CD4-positive, alpha-beta memory T cell (primary cell): ENCODE results near the gene UBALD2. TPM values are rescaled to one million over a fixed set of nuclear protein-coding genes. Genes with fewer than 3 reads are reported as not detected.
"Not testable (repeated sequence)": the region's sequence is repeated elsewhere in the genome, so short reads cannot be mapped to it uniquely, and the experiment has no call there.

Experiments used
- CTCF ChIA-PET: fragments of 350-600 bp; sonication (Branson Sonifier 250); formaldehyde crosslinking; loops from one replicate; lab custom pipeline; 2021; ENCODE audit warnings: inconsistent platforms; ENCODE audit not compliant: partially characterized antibody; lab: Charles Lee
- POLR2A ChIA-PET: fragments of 350-600 bp; sonication (Branson Sonifier 250); formaldehyde crosslinking; loops from one replicate; lab custom pipeline; 2021; ENCODE audit not compliant: partially characterized antibody; lab: Charles Lee
- DNase-seq, 5 donors: peaks; one replicate each; pipeline versions ENCODE4 v3.0.0 to v3.0.0-alpha.2; 2020 to 2022; ENCODE audit warnings: mixed read lengths in 1 of 5
- H3K27ac ChIP-seq: one replicate; pipeline ENCODE4 v1.7.0; 2013; ENCODE audit warnings: low read depth, low read length
- H3K27me3 ChIP-seq: 2 replicates; pipeline ENCODE4 v1.7.0; 2013; ENCODE audit warnings: mild to moderate bottlenecking, low read length, moderate library complexity; ENCODE audit not compliant: insufficient read depth
- H3K36me3 ChIP-seq: 2 replicates; pipeline ENCODE4 v1.7.0; 2013; ENCODE audit warnings: mild to moderate bottlenecking, low read length, moderate library complexity; ENCODE audit not compliant: insufficient read depth
- H3K4me1 ChIP-seq: 2 replicates; pipeline ENCODE4 v1.7.0; 2013; ENCODE audit warnings: mild to moderate bottlenecking, low read length, moderate library complexity; ENCODE audit not compliant: insufficient read depth
- H3K4me3 ChIP-seq, 2 donors: one replicate each; pipeline ENCODE4 v1.7.0; 2013; ENCODE audit warnings: low read length in 2 of 2, mild to moderate bottlenecking in 1 of 2
- H3K9me3 ChIP-seq, 2 donors: one replicate each; pipeline ENCODE4 v1.7.0; 2013; ENCODE audit warnings: low read length in 2 of 2, control low read depth in 1 of 2; ENCODE audit not compliant: control insufficient read depth in 1 of 2
- H3K27ac Mint-ChIP-seq, 7 donors: one replicate each; pipeline ENCODE4 v1.8.0; 2020 to 2021; ENCODE audit warnings: mixed read lengths in 7 of 7, mild to moderate bottlenecking in 6 of 7, inconsistent platforms in 3 of 7, moderate library complexity in 3 of 7
- H3K27me3 Mint-ChIP-seq, 2 donors: one replicate each; pipeline ENCODE4 v1.8.0; 2020 to 2021; ENCODE audit warnings: mixed read lengths in 2 of 2
- H3K36me3 Mint-ChIP-seq, 2 donors: one replicate each; pipeline ENCODE4 v1.8.0; 2020 to 2021; ENCODE audit warnings: mixed read lengths in 2 of 2, inconsistent platforms in 1 of 2, mild to moderate bottlenecking in 1 of 2
- H3K4me1 Mint-ChIP-seq, 4 donors: one replicate each; pipeline ENCODE4 v1.8.0; 2020 to 2021; ENCODE audit warnings: mixed read lengths in 4 of 4, mild to moderate bottlenecking in 1 of 4
- H3K4me3 Mint-ChIP-seq, 8 donors: one replicate each; pipeline ENCODE4 v1.8.0; 2020 to 2021; ENCODE audit warnings: mixed read lengths in 8 of 8, mild to moderate bottlenecking in 7 of 8, moderate library complexity in 6 of 8, inconsistent platforms in 3 of 8
- H3K9me3 Mint-ChIP-seq, 8 donors: one replicate each; pipeline ENCODE4 v1.8.0; 2020 to 2021; ENCODE audit warnings: mixed read lengths in 8 of 8, mild to moderate bottlenecking in 5 of 8, inconsistent platforms in 3 of 8, moderate library complexity in 1 of 8
- intact Hi-C: fragments of 100-400 bp; cut with micrococcal nuclease; formaldehyde crosslinking; loops from one replicate; pipeline ENCODE4 v1.15.1; 2023
- polyA plus RNA-seq, 2 donors: library from polyadenylated mRNA; unstranded; fragments of 300-500 nt; fragmentation: Illumina TruSeq; gene quantifications; one replicate each; pipeline ENCODE4 v1.2.3, GENCODE V29; 2021
- total RNA-seq, 2 experiments: library from RNA; stranded (reverse); gene quantifications; one replicate each; pipeline ENCODE4 v1.2.3, GENCODE V29; 2021

UBALD2 gene
- total and polyA plus RNA-seq, 4 experiments from 2014 or later: 6.2 to 103 (median 55.9) TPM

GRCh38 chr17:76250141-76250540, 15.0 kb upstream of the UBALD2 start:
- no peak overlapping the region for H3K4me3 ChIP-seq
- intact Hi-C loops: no loop called here
- H3K27ac ChIP-seq: no peak overlapping the region
- Mint-ChIP-seq H3K9me3 (no peaks in the 10 kb centered on the region), H3K36me3 (no peaks in the 10 kb centered on the region), H3K27me3 (no peaks in the 10 kb centered on the region), H3K27ac (peak overlapping the region in 1 of 7 donors; percentile 66), H3K4me3 (peak overlapping the region in 1 of 8 donors; percentile 22), H3K4me1 (peaks cover 33 to 71% (median 52%) of the 10 kb centered on the region in 4 donors)
- no peaks in the 10 kb centered on the region for H3K27me3 ChIP-seq
- no peaks in the 10 kb centered on the region for H3K9me3 ChIP-seq
- POLR2A ChIA-PET: interaction anchor here (1.4 to 19.8 kb wide), 4 partner anchors 9 to 71 kb away, joined by 4 to 620 read pairs (median 13); partner anchors contain the start of genes RNF157 and UBALD2
- H3K4me1 ChIP-seq: peaks cover 71% of the 10 kb centered on the region
- no peaks in the 10 kb centered on the region for H3K36me3 ChIP-seq
- DNase-seq: no peak
- CTCF ChIA-PET: interaction anchor here (1.1 to 1.5 kb wide), 2 partner anchors 29 to 59 kb away, joined by 3 read pairs; no protein-coding TSS in a partner anchor

- H3K27ac ChIP-seq: peak overlapping the region; percentile 51
- H3K4me3 ChIP-seq: peak overlapping the region; percentile 3 to 5
- Mint-ChIP-seq H3K27me3 (no peaks in the 10 kb centered on the region), H3K36me3 (no peaks in the 10 kb centered on the region), H3K4me1 (peaks cover 31 to 73% (median 53%) of the 10 kb centered on the region in 4 donors), H3K9me3 (peaks cover 0 to 2% (median 0%) of the 10 kb centered on the region in 8 donors), H3K27ac (peak overlapping the region; percentile 82 to 97 (median 96)), H3K4me3 (peak overlapping the region in 7 of 8 donors; percentile 69 to 89 (median 84))
- no peak for DNase-seq
- peaks cover 71% of the 10 kb centered on the region for H3K4me1 ChIP-seq
- H3K27me3 ChIP-seq: no peaks in the 10 kb centered on the region
- ChIA-PET CTCF (interaction anchor here (0.6 to 4.9 kb wide), 8 partner anchors 12 to 71 kb away, joined by 3 to 27 read pairs (median 3); partner anchors contain the start of gene UBALD2), POLR2A (interaction anchor here (0.6 to 19.8 kb wide), 18 partner anchors 8 to 148 kb away, joined by 3 to 620 read pairs (median 5); partner anchors contain the start of genes EXOC7, RNF157 and UBALD2)
- H3K36me3 ChIP-seq: no peaks in the 10 kb centered on the region
- H3K9me3 ChIP-seq: no peaks in the 10 kb centered on the region
- intact Hi-C loops: no loop called here
These were observed 13.6 kb upstream of the UBALD2 start for GRCh38 chr17:76251478-76252039.

GRCh38 chr17:76252040-76252954, 12.9 kb upstream of the UBALD2 start:
- no peaks in the 10 kb centered on the region for H3K36me3 Mint-ChIP-seq
- ChIA-PET CTCF (interaction anchor here (0.6 to 4.9 kb wide), 7 partner anchors 11 to 71 kb away, joined by 3 to 27 read pairs (median 5); partner anchors contain the start of gene UBALD2), POLR2A (interaction anchor here (0.6 to 19.8 kb wide), 17 partner anchors 9 to 149 kb away, joined by 3 to 620 read pairs (median 5); partner anchors contain the start of genes EXOC7, RNF157 and UBALD2)
- peaks cover 31 to 71% (median 53%) of the 10 kb centered on the region in 4 donors for H3K4me1 Mint-ChIP-seq
- peaks cover 0 to 4% (median under 1%) of the 10 kb centered on the region in 8 donors for H3K9me3 Mint-ChIP-seq
- DNase-seq: peak in 3 of 5 donors; percentile 55 to 57 (median 55)
- no peaks in the 10 kb centered on the region for H3K9me3 ChIP-seq
- intact Hi-C loops: no loop called here
- peak overlapping the region; percentile 51 for H3K27ac ChIP-seq
- peak overlapping the region; percentile 3 to 5 for H3K4me3 ChIP-seq
- H3K27me3 Mint-ChIP-seq: no peaks in the 10 kb centered on the region
- H3K27ac Mint-ChIP-seq: peak overlapping the region; percentile 82 to 97 (median 96)
- H3K4me3 Mint-ChIP-seq: peak overlapping the region; percentile 69 to 89 (median 81)
- peaks cover 68% of the 10 kb centered on the region for H3K4me1 ChIP-seq
- H3K27me3 ChIP-seq: no peaks in the 10 kb centered on the region
- H3K36me3 ChIP-seq: no peaks in the 10 kb centered on the region

- H3K36me3 ChIP-seq, intact Hi-C loops, H3K27me3 ChIP-seq, DNase-seq, H3K9me3 Mint-ChIP-seq, H3K36me3 Mint-ChIP-seq, H3K27me3 Mint-ChIP-seq, H3K9me3 ChIP-seq: not testable (repeated sequence)
- peak overlapping the region; percentile 69 to 89 (median 81) for H3K4me3 Mint-ChIP-seq
- Histone ChIP-seq H3K4me3 (peak overlapping the region in 1 of 2 donors; percentile 3), H3K27ac (peak overlapping the region; percentile 51), H3K4me1 (peaks cover 61% of the 10 kb centered on the region)
- peak overlapping the region; percentile 82 to 97 (median 96) for H3K27ac Mint-ChIP-seq
- POLR2A ChIA-PET: interaction anchor here (1.1 to 19.8 kb wide), 5 partner anchors 14 to 150 kb away, joined by 3 to 620 read pairs (median 5); partner anchors contain the start of genes EXOC7 and UBALD2
- CTCF ChIA-PET: interaction anchor here (1.4 to 4.9 kb wide), 5 partner anchors 10 to 74 kb away, joined by 3 to 27 read pairs (median 6); partner anchors contain the start of gene UBALD2
- peaks cover 29 to 64% (median 49%) of the 10 kb centered on the region in 4 donors for H3K4me1 Mint-ChIP-seq
These were observed 12.0 kb upstream of the UBALD2 start for GRCh38 chr17:76252967-76253766.

- intact Hi-C loops: no loop called here
- no peak overlapping the region for H3K4me3 ChIP-seq
- peaks cover 0 to 4% (median under 1%) of the 10 kb centered on the region in 8 donors for H3K9me3 Mint-ChIP-seq
- POLR2A ChIA-PET: interaction anchor here (1.1 to 19.8 kb wide), 2 partner anchors 14 to 150 kb away, joined by 3 to 620 read pairs; partner anchors contain the start of genes EXOC7 and UBALD2
- peaks cover 26 to 59% (median 45%) of the 10 kb centered on the region in 4 donors for H3K4me1 Mint-ChIP-seq
- peaks cover 57% of the 10 kb centered on the region for H3K4me1 ChIP-seq
- H3K27ac Mint-ChIP-seq: peak overlapping the region; percentile 16 to 88 (median 77)
- CTCF ChIA-PET: interaction anchor here (1.1 to 4.9 kb wide), 6 partner anchors 9 to 74 kb away, joined by 3 to 27 read pairs (median 6); partner anchors contain the start of gene UBALD2
- DNase-seq: no peak
- no peaks in the 10 kb centered on the region for H3K36me3 ChIP-seq
- no peak overlapping the region for H3K27ac ChIP-seq
- no peaks in the 10 kb centered on the region for H3K9me3 ChIP-seq
- H3K36me3 Mint-ChIP-seq: no peaks in the 10 kb centered on the region
- H3K27me3 ChIP-seq: no peaks in the 10 kb centered on the region
- H3K27me3 Mint-ChIP-seq: no peaks in the 10 kb centered on the region
- H3K4me3 Mint-ChIP-seq: peak overlapping the region in 1 of 8 donors; percentile 50
These were observed 11.3 kb upstream of the UBALD2 start for GRCh38 chr17:76253841-76254240.

- Mint-ChIP-seq H3K9me3 (peaks cover 0 to 4% (median under 1%) of the 10 kb centered on the region in 8 donors), H3K4me3 (peak overlapping the region in 1 of 8 donors; percentile 44), H3K36me3 (no peaks in the 10 kb centered on the region), H3K4me1 (peaks cover 26 to 59% (median 45%) of the 10 kb centered on the region in 4 donors), H3K27me3 (no peaks in the 10 kb centered on the region), H3K27ac (peak overlapping the region; percentile 36 to 88 (median 77))
- ChIA-PET CTCF (interaction anchor here (1.0 to 4.9 kb wide), 7 partner anchors 9 to 75 kb away, joined by 3 to 27 read pairs (median 6); partner anchors contain the start of gene UBALD2), POLR2A (interaction anchor here (1.1 to 19.8 kb wide), 4 partner anchors 9 to 150 kb away, joined by 3 to 620 read pairs (median 21); partner anchors contain the start of genes EXOC7 and UBALD2)
- Histone ChIP-seq H3K4me3 (no peak overlapping the region), H3K9me3 (no peaks in the 10 kb centered on the region), H3K27me3 (no peaks in the 10 kb centered on the region), H3K36me3 (no peaks in the 10 kb centered on the region), H3K27ac (no peak overlapping the region), H3K4me1 (peaks cover 57% of the 10 kb centered on the region)
- intact Hi-C loops: no loop called here
- no peak for DNase-seq
These were observed 10.9 kb upstream of the UBALD2 start for GRCh38 chr17:76254275-76254674.
